Measurements from ENCODE around the gene SLC16A4.
A peak's percentile ranks its signal among the peaks of the same experiment; 100 is the strongest.
"Not testable (repeated sequence)": the region's sequence is repeated elsewhere in the genome, so short reads cannot be mapped to it uniquely, and the experiment has no call there.

SLC16A4 gene

DNA sequence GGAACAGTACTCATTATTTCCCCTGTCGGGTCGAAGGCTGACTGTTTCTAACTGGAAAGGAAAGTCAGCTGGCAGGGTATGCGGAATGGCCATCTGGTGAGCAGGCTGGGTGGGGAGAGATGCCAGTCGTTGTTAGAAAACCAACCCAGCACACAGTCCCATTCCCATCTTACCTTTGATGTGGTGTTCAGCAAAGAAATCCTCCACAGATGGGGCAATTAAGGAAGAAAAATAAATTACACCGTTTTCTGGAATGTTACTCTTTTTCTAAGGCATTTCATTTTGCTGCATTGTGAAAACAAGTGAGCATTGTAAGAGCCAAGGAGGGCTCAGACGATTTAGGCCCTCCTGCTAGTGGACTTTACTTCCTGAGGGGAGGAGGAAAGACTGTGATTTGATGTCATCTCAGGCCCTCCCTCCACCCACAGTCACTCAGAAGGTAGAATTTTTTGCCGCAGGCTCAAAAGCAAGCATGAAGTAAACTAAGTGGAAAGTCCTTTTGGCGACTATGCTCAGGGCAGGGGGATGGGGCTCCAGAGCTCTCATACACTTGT lies at the start of gene SLC16A4:
Gene SLC16A4 (minus strand): TSS at position 335 of the 554 bp plus-strand sequence. CDS start 1,703 bp downstream, outside the sequence.
- DNase-seq (ENCODE audit: low read depth in 2 of 2) = no peak

DNA sequence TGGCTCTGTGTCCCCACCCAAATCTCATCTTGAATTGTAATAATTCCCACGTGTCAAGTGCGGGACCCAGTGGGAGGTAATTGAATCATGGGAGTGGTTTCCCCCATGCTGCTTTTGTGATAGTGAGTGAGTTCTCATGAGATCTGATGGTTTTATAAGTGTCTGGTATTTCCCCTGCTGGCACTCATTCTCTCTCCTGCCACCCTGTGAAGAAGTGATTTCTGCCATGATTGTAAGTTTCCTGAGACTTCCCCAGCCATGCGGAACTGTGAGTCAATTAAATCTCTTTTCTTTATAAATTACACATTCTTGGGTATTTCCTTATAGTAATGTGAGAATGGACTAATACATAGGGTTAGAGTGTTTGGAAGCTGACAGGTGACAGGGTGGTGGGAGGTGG lies 49.0 kb upstream of the SLC16A4 start:
- not testable (repeated sequence) for DNase-seq (ENCODE audit: low read depth in 2 of 2)

DNA sequence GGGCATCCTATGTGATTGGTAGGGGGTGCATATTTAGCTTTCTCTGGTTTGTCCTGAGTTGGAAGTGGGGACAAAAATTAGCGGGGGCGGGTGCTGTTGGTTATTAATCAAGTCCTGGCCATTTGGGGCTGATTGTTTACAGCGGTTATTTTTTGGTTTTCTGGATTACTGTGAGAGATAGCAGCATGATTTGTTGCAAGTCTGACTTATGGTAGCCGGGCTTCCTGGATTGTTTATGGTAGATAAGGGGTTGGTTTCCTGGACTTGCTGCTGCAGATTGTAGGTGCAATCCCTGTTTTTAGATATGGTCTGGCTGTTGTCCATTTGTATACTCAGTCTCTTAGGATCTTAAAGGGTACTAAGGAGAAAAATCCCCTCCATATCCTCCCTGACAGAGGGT lies 48.1 kb upstream of the SLC16A4 start:
- DNase-seq (ENCODE audit: low read depth in 2 of 2) = no peak

DNA sequence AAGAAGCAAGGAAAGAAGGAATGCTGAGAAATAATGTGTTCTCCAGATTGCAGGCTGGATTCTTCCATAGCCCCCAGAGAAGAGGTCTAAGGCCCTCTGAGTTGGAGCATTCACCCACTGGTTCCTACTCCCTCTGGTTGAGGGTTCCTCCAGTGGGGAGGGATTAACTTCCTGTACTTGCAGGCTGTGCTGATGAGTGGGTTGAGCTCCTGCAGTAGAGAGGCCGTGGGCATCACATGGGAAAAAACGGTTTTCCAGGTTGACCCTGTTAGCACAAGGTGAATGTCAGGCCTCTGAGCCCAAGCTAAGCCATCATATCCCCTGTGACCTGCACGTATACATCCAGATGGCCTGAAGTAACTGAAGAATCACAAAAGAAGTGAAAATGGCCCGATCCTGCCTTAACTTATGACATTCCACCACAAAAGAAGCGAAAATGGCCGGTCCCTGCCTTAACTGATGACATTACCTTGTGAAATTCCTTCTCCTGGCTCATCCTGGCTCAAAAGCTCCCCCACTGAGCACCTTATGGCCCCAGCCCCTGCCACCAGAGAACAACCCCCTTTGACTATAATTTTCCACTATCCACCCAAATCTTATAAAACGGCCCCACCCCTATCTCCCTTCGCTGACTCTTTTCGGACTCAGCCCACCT lies 46.9 kb upstream of the SLC16A4 start:
- DNase-seq (ENCODE audit: low read depth in 2 of 2) = not testable (repeated sequence)

DNA sequence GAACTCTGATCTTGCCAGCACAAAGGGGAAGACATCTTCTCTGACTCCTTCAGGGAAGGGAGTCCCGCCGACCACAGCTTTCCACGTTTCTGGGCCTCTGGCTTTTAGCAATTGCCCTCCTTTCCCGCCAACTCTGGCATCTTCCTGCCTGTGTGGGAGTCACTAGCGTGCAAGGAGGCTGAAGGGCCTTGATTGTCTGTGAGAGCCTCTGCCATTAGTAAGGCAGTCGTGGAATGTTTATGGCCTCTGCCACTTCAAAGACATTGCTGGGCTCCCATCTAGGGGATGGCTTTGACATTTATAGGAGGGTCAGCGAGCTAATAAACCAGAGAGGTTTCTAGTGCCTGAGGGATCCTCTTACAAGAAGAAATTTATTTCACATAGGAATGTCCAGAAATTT lies 45.8 kb upstream of the SLC16A4 start:
- DNase-seq (ENCODE audit: low read depth in 2 of 2) = no peak

DNA sequence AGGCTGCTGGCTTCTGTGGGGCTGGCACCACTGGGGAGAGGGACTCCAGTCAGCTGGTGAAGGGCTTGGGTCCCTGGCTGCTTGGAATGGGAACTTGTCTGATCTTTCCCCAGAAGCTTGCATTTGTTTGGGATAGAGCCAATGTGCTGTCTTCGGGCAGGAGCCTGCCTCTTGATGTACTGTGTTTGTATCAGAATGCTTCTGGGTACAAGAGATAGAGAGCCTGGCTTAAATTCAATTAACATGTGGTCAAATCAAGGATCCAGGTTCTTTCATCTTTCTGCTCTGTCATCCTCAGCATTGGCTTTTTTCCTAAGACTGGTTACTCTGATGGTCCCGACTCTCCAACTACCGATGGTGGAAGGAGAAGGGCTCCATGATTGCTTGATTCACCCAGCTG lies 44.1 kb upstream of the SLC16A4 start:
- no peak for DNase-seq (ENCODE audit: low read depth in 2 of 2)

DNA sequence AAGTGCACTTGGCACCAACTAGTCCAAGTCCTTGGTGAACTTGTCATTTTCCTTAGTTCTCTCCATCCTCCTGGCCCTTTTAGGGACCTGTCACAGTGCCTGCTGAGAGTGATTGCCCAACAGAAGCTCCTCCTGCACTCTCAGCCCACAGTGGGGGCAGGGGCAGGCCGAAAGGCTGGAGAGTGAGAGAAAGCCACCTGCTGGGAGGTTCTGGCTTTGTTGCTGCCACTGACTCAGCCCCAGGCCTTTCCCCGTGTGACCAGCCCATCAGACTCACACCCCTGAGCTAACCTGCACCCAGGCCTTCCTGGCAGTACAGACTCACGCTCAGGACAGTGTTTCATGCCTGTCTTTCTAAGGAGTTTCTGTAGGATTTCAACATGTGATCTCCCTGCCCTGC lies 43.0 kb upstream of the SLC16A4 start:
- DNase-seq (ENCODE audit: low read depth in 2 of 2) = no peak

DNA sequence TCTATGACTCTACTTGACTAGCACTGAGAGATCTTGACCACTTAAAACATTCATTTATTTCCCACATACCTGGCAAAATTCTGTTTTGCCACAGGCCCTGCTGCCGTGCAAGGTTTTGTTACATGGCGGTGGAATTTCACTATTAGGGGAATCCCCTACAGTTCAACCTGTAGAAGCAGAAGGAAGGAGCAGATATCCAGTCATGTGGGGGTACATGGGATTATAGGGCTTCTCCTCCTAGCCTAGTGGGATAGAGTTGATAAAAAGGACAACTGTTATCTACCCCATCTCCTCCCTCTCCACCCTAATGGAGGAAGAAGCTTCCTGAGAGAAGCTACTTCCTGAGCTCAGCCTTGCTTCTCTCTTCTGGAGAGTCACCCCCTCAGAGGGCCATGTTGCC lies 42.4 kb upstream of the SLC16A4 start:
- no peak for DNase-seq (ENCODE audit: low read depth in 2 of 2)

DNA sequence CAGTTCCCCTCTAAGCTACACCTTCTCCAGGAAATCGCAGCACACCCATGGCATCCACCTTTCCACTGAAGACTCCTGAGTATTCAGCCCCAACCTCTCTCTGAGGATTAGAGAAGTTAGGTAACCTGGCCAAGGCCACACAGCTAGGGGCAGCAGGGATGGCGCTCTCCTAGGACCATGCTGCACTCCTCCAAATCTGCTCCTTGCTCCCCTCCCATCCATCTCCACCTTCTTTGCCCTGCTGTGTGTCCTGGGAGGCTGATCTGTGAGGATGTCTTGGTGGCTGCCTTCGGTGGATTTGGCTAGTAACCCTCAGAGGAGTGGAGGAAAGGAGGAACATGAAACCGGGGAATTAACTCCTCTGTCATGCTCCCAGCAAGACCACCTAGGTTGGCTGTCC lies 40.1 kb upstream of the SLC16A4 start:
- DNase-seq (ENCODE audit: low read depth in 2 of 2) = no peak

DNA sequence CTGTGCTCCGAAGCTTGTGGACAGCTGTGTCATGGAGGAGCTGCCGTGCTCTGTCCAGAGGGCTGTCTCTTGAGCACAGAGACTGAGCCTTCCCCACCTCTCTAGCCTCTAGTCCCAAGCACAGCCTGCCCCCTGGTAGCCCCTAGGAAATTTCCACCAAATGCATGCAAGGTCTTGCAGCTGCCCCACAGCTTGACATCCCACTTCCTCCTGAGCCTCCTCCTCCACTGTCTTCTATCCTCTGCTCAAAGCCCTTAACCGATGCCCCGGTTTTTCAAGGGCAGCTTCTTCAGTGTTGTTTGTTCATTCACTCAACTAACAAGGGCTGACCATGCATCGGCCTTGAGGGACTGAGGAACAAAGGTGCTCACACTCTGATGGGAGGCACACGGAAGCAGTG lies 39.5 kb upstream of the SLC16A4 start:
- DNase-seq (ENCODE audit: low read depth in 2 of 2) = no peak

DNA sequence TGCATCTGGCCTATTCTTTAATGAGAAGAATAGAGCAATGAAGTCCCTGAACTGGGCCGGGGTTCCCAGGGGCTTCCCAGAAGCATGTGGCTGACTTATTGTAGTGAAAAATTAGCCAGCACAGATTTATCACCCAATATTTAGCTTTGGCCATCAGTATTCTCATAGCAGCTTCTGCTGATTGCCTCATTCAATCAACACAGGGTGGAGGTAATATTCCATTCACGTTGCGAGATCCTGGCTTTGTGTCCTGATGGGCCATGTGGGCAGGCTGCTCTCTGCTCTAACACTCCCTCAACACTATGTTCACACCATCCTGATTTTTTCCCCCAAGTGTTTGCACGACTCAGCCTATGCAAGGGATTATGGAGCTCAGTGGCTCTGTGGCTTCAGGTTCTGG lies 38.1 kb upstream of the SLC16A4 start:
- DNase-seq (ENCODE audit: low read depth in 2 of 2) = no peak

DNA sequence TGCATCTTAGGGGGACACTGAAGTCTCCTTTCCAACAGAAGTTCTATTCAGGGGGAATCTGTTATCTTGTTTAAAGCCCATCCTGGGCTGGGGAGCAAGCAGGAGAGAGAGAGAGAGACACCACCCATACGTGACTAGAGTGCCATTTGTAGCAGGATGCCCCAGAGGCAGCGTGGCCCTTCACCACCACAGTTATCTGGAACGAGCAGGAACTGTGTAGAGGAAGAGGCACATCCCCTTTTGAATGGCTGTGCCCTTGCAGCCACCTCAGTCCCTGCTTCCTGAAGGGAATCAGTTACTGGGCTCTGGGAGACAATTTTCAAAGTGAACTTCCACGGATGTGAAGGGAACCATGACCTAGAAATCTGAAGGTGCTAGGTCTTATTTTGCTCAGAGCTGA lies 36.0 kb upstream of the SLC16A4 start:
- DNase-seq (ENCODE audit: low read depth in 2 of 2) = no peak

DNA sequence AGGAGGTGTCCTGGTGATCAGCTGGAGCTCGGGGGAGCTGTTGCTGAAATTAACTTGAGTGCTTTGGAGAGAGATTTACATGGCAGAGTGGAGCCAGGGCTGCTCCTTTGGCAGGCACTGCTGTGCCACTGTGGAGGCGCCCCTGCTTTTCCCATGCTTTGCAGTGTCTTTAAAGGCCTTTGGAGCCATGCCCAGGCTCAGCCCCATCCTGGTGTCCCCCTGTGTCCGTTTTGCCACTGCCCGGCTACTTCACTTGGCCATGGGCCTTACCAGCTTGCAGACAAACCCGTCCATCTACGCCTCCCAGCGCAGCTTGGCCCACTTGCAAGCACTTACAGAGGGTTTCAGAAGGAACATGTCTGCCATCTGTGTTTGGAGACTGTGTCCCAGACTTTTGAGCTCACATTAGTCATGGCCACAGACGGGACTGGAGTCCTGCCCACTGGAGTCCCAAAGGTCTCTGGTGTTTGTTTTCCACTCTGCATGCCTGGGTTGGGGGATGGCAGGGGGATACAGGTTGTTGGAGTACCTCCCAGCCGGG lies 34.9 kb upstream of the SLC16A4 start:
- no peak for DNase-seq (ENCODE audit: low read depth in 2 of 2)

DNA sequence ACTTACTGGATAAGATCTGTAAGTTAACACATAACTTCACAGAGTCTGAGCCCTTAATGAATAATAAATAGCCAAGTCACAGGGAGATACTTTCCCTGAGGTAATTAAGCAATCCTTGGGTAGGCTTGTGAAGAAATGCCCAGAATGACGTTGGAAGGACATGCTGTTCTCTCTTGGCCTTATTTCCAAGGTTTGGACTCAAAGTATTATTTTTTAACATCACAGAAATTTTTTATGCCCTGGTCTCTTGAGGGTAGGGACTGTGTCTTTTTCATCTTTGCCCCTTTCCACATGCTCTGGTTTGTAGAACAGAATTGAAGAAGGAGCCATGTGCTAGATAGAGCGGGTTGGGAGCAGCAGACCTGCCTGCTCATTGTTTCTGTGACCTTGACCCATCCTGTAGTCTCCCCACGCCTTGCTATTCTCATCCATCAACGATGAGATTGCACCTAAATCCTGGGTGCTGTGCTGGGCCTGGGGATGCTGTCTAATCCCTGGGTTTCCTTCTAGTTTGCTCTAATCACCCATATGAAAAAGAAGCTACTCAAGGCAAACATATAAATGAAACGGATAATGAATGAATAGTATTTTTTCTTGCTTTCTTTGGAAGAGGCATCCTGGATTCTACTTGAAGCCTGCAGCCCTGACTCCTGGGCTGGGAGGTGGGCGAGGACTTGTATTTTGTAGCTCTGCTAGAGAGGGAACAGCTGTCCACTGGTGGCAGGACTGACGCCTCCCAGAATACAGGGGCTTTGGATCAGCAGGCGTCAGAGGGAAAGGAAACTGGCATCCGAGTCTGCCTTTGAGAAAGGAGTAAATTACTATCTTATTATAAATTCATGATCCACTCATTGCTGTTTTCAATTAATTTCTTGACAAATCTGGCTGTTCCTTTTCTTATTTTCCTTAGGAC lies 34.1 kb upstream of the SLC16A4 start:
- no peak for DNase-seq (ENCODE audit: low read depth in 2 of 2)

DNA sequence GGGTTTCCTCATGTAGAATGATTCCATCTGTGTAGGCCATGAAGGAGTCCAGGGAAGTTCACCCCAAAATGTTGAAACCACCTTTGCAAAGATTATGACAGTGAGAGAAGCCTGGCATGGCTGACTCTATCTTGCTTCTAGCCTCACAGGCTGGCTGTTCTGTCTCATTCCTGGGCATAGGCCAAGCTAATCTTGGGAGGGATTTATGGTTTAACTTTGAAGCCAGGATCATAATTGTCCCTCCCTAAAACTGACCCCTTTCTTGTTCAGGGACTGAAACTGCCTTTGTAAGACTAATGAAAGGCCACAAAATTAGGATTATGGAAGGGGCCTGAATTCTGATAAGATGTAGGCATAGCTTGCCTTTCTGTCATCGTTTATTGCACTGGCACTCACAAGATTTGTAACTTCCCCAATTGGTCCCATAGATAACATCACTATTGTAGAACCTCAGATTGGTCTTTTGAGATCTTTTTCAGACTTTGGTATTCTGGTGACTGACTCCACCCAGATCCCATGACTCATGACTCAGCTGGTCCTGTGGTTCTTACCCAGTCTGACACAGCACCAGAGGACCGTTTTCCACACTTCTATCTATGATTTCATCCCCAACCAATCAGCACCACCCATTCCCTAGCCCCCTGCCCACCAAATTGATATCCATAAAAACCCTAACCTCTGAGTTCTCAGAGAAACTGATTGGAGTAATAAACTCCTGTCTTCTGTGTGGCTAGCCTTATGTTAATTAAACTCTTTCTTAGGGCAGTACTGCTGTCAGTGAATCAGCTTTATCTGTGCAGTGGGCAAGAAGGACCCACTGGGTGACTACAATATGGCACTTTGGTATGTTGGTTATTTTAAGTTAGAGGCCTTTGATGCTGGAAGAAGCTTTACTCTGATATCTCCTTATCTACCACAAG lies 30.3 kb upstream of the SLC16A4 start:
- DNase-seq (ENCODE audit: low read depth in 2 of 2) = no peak

DNA sequence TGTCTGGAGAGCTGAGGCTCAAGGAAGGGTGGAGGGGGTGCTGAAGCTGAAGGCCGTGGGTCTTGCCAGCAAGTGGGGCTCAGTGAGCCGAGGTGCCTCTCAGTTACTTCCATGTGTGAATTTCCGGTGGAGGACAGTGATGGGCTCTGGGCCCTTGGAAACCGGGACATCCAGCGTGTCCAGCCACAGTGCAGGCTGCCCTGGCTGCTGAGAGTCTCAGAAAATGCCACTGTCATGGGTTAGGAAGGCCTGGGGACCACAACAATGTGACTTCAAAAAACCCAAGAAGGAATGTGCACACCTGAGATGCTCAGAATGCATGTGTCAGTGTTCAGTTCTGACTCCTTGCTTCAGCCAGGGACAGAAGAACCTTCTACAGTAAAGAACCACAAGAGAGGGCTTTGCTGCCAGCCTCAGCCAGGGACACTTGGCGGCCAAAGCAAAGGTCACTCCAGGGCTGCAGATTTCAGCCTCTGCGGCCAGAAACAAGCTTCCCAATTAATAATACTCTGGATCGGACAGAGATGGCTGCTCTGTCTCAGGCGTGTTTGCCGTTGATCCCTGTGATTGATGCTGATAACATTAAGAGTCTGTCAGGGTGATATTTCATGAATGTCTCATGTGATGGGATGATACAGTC lies 29.3 kb upstream of the SLC16A4 start:
- no peak for DNase-seq (ENCODE audit: low read depth in 2 of 2)

DNA sequence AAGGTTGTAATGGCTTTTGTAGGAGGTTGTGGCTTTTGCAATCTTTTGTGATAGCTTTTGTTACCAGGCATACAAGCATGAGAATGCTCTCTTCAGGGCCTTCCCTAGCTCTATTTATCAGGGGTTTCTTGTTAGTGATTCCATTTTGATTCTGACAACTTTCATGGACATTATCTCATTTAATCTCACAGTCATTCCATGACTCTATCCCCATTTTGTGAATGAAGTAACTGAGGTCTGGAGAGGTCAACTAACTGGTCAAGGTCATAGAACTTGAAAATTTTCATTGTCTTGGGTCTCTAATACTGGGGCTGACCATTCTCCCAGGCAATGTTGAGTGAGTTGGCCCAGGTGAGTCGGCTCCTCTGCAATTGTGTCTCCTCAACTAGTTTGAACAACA lies 27.9 kb upstream of the SLC16A4 start:
- DNase-seq (ENCODE audit: low read depth in 2 of 2) = no peak

DNA sequence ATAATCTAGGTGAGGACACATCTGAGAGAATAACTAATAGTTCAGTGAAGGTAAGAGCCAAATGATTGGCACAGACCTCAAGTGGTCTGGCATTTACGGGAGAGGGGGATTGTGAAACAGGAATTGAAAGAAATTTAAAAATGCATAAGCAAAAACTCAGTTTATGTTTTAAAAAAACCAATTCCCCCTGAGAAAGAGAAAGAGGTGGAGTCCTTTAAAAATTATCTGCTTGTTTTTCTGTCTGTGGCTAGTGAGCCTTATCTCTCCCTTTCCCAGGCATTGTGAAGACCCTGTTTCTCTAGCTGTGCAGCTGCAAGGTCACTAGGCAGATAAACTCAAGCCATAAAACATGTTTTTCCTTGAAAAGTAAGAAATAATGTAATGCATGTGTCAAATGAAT lies 22.2 kb upstream of the SLC16A4 start:
- not testable (repeated sequence) for DNase-seq (ENCODE audit: low read depth in 2 of 2)

DNA sequence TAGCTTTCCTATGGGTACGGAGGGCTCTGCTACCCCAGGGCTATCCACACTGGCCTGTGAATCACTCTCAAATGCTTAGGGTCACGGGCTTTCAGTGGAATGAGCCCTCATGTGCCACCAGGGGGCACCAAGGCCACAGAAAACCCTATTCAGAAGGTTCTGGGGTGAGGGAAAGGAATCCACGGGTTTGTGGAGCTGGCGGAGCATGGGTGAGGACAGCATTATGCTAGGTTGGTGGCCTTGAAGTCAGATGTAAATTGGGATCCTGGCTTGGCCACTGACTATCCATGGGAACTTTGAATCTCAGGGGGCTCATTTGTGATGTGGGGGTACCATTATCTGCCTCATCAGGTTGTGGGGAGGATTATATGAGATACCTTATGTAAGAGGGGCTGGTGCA lies 21.8 kb upstream of the SLC16A4 start:
- peak; percentile 24 to 50 for DNase-seq (ENCODE audit: low read depth in 2 of 2)

DNA sequence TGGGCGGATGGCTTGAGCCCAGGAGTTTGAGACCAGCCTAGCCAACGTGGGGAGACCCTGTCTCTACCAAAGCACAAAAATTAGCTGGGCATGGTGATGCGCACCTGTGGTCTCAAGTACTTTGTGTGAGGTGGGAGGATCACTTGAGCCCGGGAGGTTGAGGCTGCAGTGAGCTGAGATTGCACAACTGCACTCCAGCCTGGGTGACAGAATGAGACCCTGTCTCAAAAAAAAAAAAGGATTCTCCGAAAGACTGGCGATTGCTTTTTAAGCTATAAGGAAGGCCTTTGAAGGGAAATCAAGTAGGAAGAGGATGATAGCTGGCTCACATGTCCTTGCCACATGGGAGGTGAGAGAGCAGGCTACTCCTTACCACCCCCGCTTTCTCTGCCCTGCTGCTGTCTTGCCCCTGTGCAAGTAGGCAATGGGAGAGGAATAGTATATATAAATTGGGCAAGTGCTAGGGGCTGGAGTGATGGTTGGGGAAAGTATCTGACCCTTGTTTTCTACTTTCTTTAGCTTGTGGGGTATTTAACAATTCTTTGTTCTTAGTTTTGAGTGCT lies 20.4 kb upstream of the SLC16A4 start:
- DNase-seq (ENCODE audit: low read depth in 2 of 2) = no peak

DNA sequence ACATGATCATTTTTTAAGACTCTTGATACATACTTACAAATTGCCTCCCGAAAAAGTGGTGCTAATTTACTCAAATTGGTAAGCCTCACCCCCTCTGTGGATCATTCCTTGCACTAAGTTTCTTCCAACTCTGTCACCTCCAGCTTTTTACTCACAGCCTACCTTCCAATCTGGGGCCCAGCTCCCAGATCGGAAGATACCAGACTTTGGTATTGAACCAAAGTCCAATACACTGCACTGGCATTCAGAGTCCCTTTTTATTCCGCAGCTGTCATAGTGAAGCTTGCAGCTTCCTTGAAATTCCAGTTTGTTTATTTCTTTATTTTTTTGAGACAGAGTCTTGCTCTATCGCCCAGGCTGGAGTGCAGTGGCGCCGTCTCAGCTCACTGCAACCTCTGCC lies 18.5 kb upstream of the SLC16A4 start:
- no peak for DNase-seq (ENCODE audit: low read depth in 2 of 2)

Data from stimulated activated CD8-positive, alpha-beta memory T cell treated with anti-CD3 and anti-CD28 coated beads, Interleukin-2, amount 100 ng/mL, for 1 hour (primary cell).